Measurements from ENCODE around the gene SCRN2. TPM values are rescaled to one million over a fixed set of nuclear protein-coding genes. Genes with fewer than 3 reads are reported as not detected.
A peak's percentile ranks its signal among the peaks of the same experiment; 100 is the strongest.

The SCRN2 gene
- total RNA-seq, 1 donor from 2014 or later, result 30.9 TPM

DNA sequence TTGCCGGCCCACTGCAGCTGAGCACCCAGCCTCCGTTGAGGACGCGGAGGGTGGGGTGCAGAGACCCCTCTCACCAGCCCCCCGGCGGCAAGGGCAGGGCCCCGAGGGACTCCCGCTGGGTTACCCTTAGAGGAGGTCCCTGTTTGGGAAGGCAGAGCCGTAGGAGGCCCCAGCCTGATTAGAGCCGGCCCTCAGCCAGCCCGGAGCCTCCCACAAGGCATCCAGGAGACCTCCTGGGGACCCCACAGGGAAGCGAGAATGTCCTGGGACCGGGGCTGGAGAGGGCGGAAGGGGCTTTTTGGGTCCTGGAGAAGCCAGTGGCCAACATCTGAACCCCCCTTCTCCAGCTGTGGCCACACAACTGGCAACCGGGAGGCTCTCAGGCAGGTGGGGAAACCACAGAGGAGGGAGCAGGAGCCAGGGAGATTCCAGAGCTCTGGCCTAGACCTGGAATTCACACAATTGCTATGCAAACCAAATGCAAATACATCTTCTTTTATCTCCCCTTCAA is 31.6 kb upstream of the SCRN2 start:
- intact Hi-C loops (cut with DNase I), result no loop called here
- ATAC-seq, result no peak

DNA sequence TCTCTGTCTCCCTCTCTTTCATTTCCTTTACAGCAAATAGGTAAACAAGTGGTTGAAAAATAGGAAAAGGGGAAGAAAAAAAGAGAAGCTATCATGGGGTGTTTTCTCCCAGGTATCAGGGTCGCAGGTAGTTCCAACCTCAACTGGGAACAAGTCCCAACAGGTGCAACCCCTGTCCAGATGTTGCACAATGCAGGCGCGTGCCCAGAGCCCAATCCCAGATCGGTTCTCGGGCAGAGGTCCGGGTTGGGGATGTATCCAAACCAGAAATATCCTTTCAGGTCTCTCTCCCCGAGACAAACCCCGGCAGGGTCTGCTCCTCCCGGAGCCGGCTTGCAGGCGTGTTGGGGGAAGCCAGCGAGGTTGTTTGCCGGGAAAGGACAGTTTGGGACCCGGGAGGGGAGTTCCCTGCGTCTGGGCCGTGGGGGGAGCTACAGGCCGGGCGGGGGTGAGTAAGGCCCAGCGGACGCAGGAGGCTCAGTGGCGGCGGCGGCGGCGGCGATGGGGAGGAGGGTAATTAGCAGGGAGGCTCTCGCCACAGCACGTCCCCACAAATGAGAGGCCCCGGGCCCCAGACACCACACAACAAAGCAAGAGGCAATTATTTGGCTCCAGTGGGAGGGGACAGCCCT is 31.1 kb upstream of the SCRN2 start:
- DNase-seq (no peak), ATAC-seq (peak in 1 of 2 donors; percentile 8)
- Histone ChIP-seq H3K27me3 (ENCODE audit: low read depth) (peaks cover 20% of the 10 kb centered on the region), H3K4me3 (no peak overlapping the region), H3K9me3 (no peaks in the 10 kb centered on the region), H3K4me1 (peaks cover 7% of the 10 kb centered on the region), H3K27ac (no peak overlapping the region), H3K36me3 (no peaks in the 10 kb centered on the region)
- TF ChIP-seq, protein P1, sequence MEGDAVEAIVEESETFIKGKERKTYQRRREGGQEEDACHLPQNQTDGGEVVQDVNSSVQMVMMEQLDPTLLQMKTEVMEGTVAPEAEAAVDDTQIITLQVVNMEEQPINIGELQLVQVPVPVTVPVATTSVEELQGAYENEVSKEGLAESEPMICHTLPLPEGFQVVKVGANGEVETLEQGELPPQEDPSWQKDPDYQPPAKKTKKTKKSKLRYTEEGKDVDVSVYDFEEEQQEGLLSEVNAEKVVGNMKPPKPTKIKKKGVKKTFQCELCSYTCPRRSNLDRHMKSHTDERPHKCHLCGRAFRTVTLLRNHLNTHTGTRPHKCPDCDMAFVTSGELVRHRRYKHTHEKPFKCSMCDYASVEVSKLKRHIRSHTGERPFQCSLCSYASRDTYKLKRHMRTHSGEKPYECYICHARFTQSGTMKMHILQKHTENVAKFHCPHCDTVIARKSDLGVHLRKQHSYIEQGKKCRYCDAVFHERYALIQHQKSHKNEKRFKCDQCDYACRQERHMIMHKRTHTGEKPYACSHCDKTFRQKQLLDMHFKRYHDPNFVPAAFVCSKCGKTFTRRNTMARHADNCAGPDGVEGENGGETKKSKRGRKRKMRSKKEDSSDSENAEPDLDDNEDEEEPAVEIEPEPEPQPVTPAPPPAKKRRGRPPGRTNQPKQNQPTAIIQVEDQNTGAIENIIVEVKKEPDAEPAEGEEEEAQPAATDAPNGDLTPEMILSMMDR (IDR thresholded peaks at IDR 0.05), result no peak
- intact Hi-C loops (cut with DNase I), result no loop called here

More for the DNA sequence above, 31.6 kb upstream of the SCRN2 start:
- Histone ChIP-seq H3K27ac (no peak overlapping the region), H3K9me3 (no peaks in the 10 kb centered on the region), H3K4me3 (no peak overlapping the region), H3K36me3 (no peaks in the 10 kb centered on the region), H3K4me1 (peaks cover 11% of the 10 kb centered on the region), H3K27me3 (ENCODE audit: low read depth) (peaks cover 20% of the 10 kb centered on the region)
- TF ChIP-seq, protein P1 (IDR thresholded peaks at IDR 0.05), result no peak
- DNase-seq, result no peak

DNA sequence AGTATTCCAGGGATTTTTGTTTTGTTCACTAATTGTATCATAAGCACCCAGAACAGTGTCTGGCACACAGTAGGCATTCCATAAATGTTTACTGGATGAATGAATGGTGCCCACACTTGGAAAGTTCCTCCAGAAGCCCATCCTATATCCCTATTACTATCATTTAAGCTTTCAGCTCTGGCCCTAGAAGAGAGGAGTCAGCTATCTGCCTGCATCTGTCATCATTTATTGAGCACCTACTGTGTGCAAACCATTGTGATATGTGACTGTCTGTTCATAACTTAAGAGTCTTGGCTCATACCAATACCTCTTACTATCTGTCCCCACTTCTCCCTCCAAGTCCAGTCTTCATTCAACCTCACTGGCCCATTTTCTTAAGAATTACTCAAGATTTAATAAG is 30.0 kb upstream of the SCRN2 start:
- H3K4me3 ChIP-seq, result no peak overlapping the region
- peaks cover 20% of the 10 kb centered on the region for H3K27me3 ChIP-seq (ENCODE audit: low read depth)
- peaks cover 7% of the 10 kb centered on the region for H3K4me1 ChIP-seq
- ATAC-seq (no peak), DNase-seq (no peak)
- H3K36me3 ChIP-seq, result no peaks in the 10 kb centered on the region
- H3K27ac ChIP-seq, result no peak overlapping the region
- H3K9me3 ChIP-seq, result no peaks in the 10 kb centered on the region
- TF ChIP-seq, protein P1 (IDR thresholded peaks at IDR 0.05), result no peak
- intact Hi-C loops (cut with DNase I), result no loop called here

DNA sequence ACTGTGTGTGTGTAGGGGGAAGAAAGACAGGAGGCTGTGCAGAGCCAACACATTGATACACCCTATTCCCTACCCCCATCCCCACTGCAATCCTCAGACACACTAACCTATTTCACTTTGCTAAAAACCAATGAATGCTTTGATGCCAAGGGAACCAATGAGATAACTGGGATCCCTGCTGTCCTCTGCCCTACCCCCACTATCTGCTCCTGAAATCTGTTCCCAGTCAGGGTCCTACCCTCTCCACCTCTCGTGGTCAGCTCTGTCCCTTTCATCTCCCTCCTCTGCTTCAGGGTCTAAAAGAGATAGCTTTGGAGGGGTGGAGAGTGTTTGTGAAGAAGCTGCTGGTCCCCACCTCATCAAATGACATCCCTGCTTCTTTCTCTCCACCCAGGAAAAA is 29.0 kb upstream of the SCRN2 start:
- intact Hi-C loops (cut with DNase I), result no loop called here
- Histone ChIP-seq H3K4me1 (peaks cover 7% of the 10 kb centered on the region), H3K27me3 (ENCODE audit: low read depth) (peaks cover 20% of the 10 kb centered on the region), H3K27ac (no peak overlapping the region), H3K36me3 (no peaks in the 10 kb centered on the region), H3K4me3 (no peak overlapping the region), H3K9me3 (no peaks in the 10 kb centered on the region)
- TF ChIP-seq, protein P1 (IDR thresholded peaks at IDR 0.05), result no peak
- ATAC-seq (no peak), DNase-seq (no peak)

DNA sequence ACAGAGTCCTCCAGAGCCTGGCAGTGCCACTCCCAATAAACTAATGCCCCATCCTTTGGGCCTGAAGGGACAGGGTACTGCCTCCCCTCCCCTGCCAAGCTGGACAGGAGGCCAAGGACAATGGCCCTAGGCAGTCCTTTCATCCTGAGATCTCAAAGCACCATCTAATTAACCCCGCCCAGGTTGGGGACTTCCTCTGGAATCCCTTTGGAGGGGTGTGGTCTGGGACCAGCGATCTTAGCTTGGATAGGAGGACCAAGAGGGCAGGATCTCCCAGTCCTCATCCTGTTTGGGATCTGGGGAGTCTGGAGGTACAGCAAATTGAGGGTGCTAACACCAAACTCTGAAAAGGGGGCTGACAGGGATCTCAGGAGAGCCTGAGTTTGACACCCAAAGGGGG is 28.0 kb upstream of the SCRN2 start:
- DNase-seq (no peak), ATAC-seq (no peak)
- Histone ChIP-seq H3K4me3 (no peak overlapping the region), H3K36me3 (no peaks in the 10 kb centered on the region), H3K27ac (no peak overlapping the region), H3K4me1 (peaks cover 7% of the 10 kb centered on the region), H3K9me3 (no peaks in the 10 kb centered on the region), H3K27me3 (ENCODE audit: low read depth) (peaks cover 20% of the 10 kb centered on the region)
- intact Hi-C loops (cut with DNase I), result no loop called here
- TF ChIP-seq, protein P1 (IDR thresholded peaks at IDR 0.05), result no peak
